ENCODE results near the gene SEC61B.

- TF ChIP-seq SUZ12 (IDR thresholded peaks at IDR 0.05; ENCODE audit: extremely low read depth, insufficient read depth, insufficient read length) (no peak), ZNF274 (IDR thresholded peaks at IDR 0.05; ENCODE audit: low read depth, low read length) (no peak)
These were observed 8.9 kb upstream of the SEC61B start for GRCh38 chr9:99213197-99213596.
